Rectal smooth muscle tissue (tissue), 1 donor: ENCODE data around the gene BANF1.

ENCODE experiments used
- H3K27ac ChIP-seq: one replicate; pipeline ENCODE4 v1.7.0; 2013; ENCODE audit warnings: low read depth, low read length, inconsistent platforms
- H3K27me3 ChIP-seq: one replicate; pipeline ENCODE4 v1.7.0; 2013; ENCODE audit warnings: low read length; ENCODE audit not compliant: control insufficient read depth, insufficient read depth
- H3K36me3 ChIP-seq: one replicate; pipeline ENCODE4 v1.7.0; 2013; ENCODE audit warnings: low read length; ENCODE audit not compliant: control insufficient read depth, insufficient read depth
- H3K4me1 ChIP-seq: one replicate; pipeline ENCODE4 v1.7.0; 2013; ENCODE audit warnings: low read length; ENCODE audit not compliant: control insufficient read depth, insufficient read depth
- H3K4me3 ChIP-seq: one replicate; pipeline ENCODE4 v1.7.0; 2013; ENCODE audit warnings: low read length
- H3K9ac ChIP-seq: one replicate; pipeline ENCODE4 v1.7.0; 2013; ENCODE audit warnings: low read length

The BANF1 gene

DNA sequence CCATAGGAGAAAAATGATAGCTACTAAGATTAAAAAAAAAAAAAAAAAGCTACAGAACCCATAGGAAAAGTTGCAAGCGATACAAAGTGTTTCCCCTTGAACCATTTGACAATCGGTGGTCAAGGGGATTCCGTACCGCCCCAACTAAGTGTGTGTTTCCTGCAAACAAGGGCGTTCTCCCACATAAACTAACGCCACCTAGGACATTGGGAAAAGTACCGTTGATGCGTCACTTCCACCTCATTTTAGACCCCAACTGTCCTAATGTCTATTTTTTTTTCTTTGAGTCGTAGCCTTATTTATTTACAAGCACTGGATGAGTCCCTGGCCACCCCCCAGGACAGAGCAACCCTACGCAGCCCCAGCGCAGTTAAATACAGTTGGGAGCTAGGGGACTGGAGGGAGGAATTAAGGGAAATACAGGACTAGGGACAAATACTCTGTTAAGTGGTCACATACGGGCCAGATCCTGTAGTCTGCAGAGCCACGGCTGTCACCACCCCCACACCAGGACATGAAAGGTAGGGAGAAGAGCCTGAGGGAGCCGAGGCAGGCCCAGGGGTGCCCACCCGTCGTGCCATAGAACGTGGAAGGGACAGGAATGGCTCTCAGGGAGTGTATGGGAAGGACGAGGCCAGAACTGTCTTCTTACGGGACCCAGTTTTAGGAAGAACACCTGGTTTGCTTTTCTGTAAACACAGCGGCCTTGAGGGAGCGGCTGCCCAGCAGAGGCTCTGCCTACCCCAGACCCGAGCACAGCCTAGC lies 19.3 kb upstream of the BANF1 start:
- Histone ChIP-seq H3K4me3 (no peak overlapping the region), H3K4me1 (no peaks in the 10 kb centered on the region), H3K9ac (no peak overlapping the region), H3K27ac (no peak overlapping the region), H3K27me3 (no peaks in the 10 kb centered on the region), H3K36me3 (peaks cover 5% of the 10 kb centered on the region)

- Histone ChIP-seq H3K9ac (no peak overlapping the region), H3K27ac (no peak overlapping the region), H3K4me3 (no peak overlapping the region), H3K4me1 (no peaks in the 10 kb centered on the region), H3K36me3 (peaks cover 5% of the 10 kb centered on the region), H3K27me3 (no peaks in the 10 kb centered on the region)
These were observed 18.7 kb upstream of the BANF1 start for GRCh38 chr11:65983589-65983987.

DNA sequence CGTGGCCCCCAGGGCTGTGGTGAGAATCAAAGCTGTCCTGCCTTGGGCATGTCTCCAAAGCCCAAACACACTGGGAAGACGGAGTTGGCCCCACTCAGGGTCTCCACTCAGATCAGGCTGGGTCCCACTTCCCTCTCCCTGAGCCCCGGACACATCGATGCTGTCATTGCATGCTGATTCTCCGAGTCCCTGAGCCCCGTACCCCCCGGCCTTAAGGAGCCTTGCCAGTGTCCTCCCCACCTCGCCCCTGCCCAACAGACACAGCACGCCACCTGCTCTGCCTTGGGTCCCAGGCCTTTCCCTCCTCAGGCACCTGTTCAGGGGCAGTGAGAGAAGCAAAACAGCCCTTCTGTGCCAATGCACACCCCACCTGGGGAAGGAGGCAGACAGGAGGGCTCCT lies 15.0 kb upstream of the BANF1 start:
- Histone ChIP-seq H3K4me1 (no peaks in the 10 kb centered on the region), H3K36me3 (peaks cover 2% of the 10 kb centered on the region), H3K4me3 (no peak overlapping the region), H3K27ac (no peak overlapping the region), H3K27me3 (no peaks in the 10 kb centered on the region), H3K9ac (no peak overlapping the region)

- Histone ChIP-seq H3K4me3 (no peak overlapping the region), H3K27me3 (no peaks in the 10 kb centered on the region), H3K36me3 (no peaks in the 10 kb centered on the region), H3K9ac (no peak overlapping the region), H3K4me1 (no peaks in the 10 kb centered on the region), H3K27ac (no peak overlapping the region)
These were observed 13.3 kb upstream of the BANF1 start for GRCh38 chr11:65988791-65989592.

DNA sequence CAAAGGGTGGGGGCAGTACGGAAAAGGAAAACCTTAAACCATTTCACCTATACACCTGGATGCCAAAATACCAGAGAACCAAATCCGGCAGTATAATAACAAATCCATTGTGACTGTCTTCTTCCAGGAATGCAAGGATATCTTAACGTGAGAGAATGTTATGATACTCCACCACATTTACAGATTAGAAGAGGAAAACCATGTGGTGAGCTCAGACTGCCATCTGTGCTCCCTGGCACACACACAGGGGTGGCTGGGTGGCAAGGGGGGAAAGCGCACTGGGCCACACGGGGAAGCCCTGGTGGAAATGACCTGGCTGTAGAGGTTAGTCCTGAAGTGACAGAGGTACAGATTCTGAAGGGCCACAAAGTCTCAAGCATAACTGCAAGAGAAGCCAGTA lies 10.2 kb upstream of the BANF1 start:
- Histone ChIP-seq H3K27ac (no peak overlapping the region), H3K4me3 (no peak overlapping the region), H3K9ac (no peak overlapping the region), H3K36me3 (no peaks in the 10 kb centered on the region), H3K4me1 (no peaks in the 10 kb centered on the region), H3K27me3 (no peaks in the 10 kb centered on the region)

DNA sequence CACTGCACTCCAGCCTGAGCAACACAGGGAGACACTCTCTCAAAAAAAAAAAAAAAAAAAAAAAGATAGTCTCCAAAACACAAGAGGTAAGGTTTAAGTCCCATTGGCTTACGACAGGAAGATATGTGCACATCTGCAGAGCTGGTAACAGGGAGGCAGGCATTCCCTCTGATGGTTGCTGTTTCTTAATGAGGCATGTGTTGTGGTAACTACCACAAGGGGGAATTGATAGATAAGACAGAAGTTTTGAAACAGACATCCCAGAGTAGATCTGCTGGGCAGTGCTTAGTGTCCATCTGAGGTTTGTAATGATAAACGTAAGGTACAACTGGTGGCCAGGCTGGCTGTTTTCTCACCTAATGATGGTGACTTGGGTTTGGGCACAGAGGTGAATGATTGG lies 5.0 kb upstream of the BANF1 start:
- H3K36me3 ChIP-seq, result peaks cover 27% of the 10 kb centered on the region
- no peak overlapping the region for H3K27ac ChIP-seq

GRCh38 chr11:66002648-66003225 lies 434 bp downstream of the BANF1 start:
- Histone ChIP-seq H3K36me3 (peaks cover 34% of the 10 kb centered on the region), H3K4me3 (peak overlapping the region; percentile 97), H3K9ac (peak overlapping the region; percentile 66), H3K4me1 (peaks cover 10% of the 10 kb centered on the region), H3K27me3 (no peaks in the 10 kb centered on the region), H3K27ac (peak overlapping the region; percentile 86)

More for the DNA sequence above, 5.0 kb upstream of the BANF1 start:
- Histone ChIP-seq H3K9ac (no peak overlapping the region), H3K4me1 (peaks cover 4% of the 10 kb centered on the region), H3K4me3 (no peak overlapping the region), H3K27me3 (no peaks in the 10 kb centered on the region)

GRCh38 chr11:66003291-66003690 lies 988 bp downstream of the BANF1 start:
- Histone ChIP-seq H3K4me3 (peak overlapping the region; percentile 97), H3K27ac (no peak overlapping the region), H3K27me3 (no peaks in the 10 kb centered on the region), H3K9ac (no peak overlapping the region), H3K36me3 (peaks cover 32% of the 10 kb centered on the region), H3K4me1 (peaks cover 10% of the 10 kb centered on the region)

- H3K27ac ChIP-seq, result no peak overlapping the region
- no peak overlapping the region for H3K9ac ChIP-seq
- H3K4me1 ChIP-seq, result peaks cover 10% of the 10 kb centered on the region
These were observed 1.9 kb downstream of the BANF1 start for GRCh38 chr11:66004186-66004585.

DNA sequence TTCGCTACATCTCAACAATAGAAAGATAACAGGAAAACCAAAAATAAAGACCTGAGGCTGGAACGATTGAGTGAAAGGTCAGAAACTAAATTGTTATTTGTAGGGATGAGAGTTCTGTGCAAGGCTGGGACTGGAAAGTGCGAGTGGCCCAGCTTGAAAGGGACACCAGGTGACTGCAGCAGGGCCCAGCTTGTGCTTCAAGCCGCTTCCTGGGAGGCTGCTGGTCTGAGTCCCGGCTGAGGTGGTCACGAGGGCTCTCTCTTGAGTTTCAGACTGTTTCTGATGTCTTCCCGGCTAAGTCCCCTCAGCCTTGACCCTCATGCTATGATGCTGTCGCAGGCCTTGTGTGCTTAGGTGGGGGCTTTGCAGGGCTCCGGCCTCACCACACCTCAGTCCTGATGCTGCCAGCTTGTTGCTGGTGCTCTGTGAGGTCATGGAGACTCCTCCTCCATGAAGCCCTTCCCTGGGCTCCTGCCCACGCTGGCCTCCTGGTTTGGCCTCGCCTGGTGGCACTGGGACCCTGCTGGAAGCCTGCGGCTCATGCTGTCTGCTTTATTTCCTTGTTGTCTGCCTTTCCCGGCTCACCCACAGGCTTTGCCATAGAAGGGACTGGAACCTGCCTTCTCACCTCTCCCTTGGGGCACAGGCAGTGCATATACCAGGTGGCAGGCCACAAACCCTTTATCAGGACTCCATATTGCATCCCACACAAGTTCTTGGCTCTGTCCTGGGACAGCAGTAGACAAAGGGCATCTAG lies 4.0 kb downstream of the BANF1 start:
- Histone ChIP-seq H3K27ac (no peak overlapping the region), H3K4me1 (peaks cover 6% of the 10 kb centered on the region), H3K4me3 (no peak overlapping the region), H3K27me3 (peaks cover 1% of the 10 kb centered on the region), H3K36me3 (peaks cover 12% of the 10 kb centered on the region), H3K9ac (no peak overlapping the region)

More at GRCh38 chr11:66004186-66004585, 1.9 kb downstream of the BANF1 start:
- H3K27me3 ChIP-seq, result no peaks in the 10 kb centered on the region
- H3K4me3 ChIP-seq, result no peak overlapping the region
- H3K36me3 ChIP-seq, result peaks cover 23% of the 10 kb centered on the region

GRCh38 chr11:66006891-66007176 lies 4.5 kb downstream of the BANF1 start:
- peaks cover 6% of the 10 kb centered on the region for H3K4me1 ChIP-seq
- H3K27ac ChIP-seq, result no peak overlapping the region
- H3K9ac ChIP-seq, result no peak overlapping the region
- peaks cover 12% of the 10 kb centered on the region for H3K36me3 ChIP-seq
- peaks cover 5% of the 10 kb centered on the region for H3K27me3 ChIP-seq
- H3K4me3 ChIP-seq, result no peak overlapping the region

DNA sequence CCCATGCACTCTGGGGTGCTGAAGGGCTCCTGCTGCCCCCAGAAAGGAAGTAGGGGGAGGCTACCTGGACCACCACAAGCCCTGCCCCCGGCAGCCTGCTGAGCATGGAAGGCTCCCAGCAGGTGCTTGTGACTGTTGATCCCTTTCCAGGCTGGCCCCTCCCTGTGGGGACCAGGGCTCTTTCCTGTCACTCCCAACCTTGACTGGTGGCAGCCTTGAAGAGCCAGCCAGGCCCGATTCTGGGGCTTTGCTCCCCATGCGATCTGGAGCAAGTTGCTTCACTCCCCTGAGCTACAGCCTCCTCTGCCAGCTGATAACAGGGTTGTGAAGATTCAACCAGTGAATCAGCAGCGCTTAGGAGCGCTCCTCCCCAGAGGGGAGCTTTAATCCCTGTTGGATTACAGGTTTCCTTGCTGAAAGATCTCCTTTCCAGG lies 4.9 kb downstream of the BANF1 start:
- H3K27me3 ChIP-seq, result peaks cover 9% of the 10 kb centered on the region
- peaks cover 12% of the 10 kb centered on the region for H3K36me3 ChIP-seq
- H3K27ac ChIP-seq, result no peak overlapping the region
- H3K9ac ChIP-seq, result no peak overlapping the region
- peaks cover 6% of the 10 kb centered on the region for H3K4me1 ChIP-seq
- H3K4me3 ChIP-seq, result no peak overlapping the region
